ENCODE results near the gene NPC1L1. TPM values are rescaled to one million over a fixed set of nuclear protein-coding genes. Genes with fewer than 3 reads are reported as not detected.

Gene NPC1L1
- total RNA-seq, 2 donors from 2014 or later: 0.32 TPM; not detected in 1

DNA sequence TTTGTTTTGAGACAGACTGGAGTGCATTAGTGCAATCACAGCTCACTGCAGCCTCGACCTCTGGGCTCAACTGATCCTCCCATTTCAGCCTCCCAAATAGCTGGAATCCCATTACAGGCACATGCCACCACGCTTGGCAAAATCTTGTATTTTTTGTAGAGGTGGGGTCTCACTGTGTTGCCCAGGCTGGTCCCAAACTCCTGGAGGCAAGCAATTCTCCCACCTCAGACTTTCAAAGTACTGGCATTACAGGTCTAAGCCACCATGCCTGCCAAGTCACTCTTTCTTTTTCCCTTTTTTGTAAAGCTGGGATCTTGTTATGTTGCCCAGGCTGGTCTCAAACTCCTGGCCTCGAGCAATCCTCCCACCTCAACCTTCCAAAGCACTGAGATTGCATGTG, 8.3 kb upstream of the NPC1L1 start:
- Mint-ChIP-seq H3K27me3 (peaks cover 7% of the 10 kb centered on the region), H3K36me3 (ENCODE audit: low read depth) (no peaks in the 10 kb centered on the region), H3K4me3 (no peak overlapping the region), H3K4me1 (peaks cover 7% of the 10 kb centered on the region), H3K9me3 (no peaks in the 10 kb centered on the region), H3K27ac (no peak overlapping the region)
- ATAC-seq (replicated peaks): no peak

DNA sequence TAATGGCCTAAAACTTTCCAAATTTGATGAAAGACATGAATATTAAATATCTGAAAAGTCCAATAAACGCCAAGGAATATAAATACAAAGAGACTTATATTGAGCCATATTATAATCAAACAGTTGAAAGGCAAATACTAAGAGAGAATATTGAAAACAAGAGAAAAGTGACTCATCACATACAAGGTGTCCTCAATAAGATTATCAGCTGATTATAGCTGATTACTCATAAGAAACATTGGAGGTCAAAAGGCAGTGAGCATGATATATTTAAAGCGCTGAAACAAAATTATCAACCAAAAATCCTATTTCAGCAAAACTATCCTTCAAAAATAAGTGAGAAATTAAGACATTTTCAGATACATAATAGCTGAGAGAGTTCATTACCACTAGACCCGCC, 7.8 kb upstream of the NPC1L1 start:
- H3K4me1 Mint-ChIP-seq: peaks cover 7% of the 10 kb centered on the region
- peak; percentile 35 for ATAC-seq (replicated peaks)

DNA sequence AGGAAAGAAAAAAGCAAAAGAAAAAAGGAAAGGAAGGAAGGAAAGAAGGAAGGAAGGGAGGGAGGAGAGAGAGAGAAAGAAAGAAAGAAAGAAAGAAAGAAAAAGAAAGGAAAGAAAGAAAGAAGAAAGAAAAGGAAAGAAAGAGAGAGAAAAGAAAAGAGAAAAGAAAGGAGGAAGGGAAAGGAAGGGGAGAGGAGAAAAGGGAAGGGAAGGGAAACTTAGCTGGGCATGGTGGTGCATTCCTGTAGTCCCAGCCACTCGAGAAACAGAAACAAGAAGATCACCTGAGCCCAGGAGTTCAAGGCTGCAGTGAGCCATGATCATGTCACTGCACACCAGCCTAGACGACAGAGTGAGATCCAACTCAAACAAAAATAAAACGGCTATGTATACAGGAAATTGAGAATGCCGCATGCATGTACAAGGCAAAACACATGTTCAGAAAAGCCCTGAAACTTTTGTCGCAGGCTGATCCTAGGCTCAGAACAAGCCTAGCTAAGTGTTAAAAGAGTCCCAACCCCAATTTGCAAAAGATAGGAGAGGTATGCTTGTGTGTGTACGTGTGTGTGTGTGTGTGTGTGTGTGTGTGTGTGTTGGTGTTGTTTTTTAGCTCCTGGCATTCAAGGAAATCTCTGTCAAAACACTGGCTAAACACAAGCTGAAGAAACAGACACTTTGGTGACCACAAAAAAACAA, 6.6 kb upstream of the NPC1L1 start:
- ATAC-seq (replicated peaks): no peak
- Mint-ChIP-seq H3K4me1 (peaks cover 7% of the 10 kb centered on the region), H3K27ac (peak overlapping the region; percentile 43), H3K27me3 (peaks cover 10% of the 10 kb centered on the region), H3K4me3 (no peak overlapping the region), H3K36me3 (ENCODE audit: low read depth) (no peaks in the 10 kb centered on the region), H3K9me3 (no peaks in the 10 kb centered on the region)

More for the DNA sequence above, 7.8 kb upstream of the NPC1L1 start:
- Mint-ChIP-seq H3K27me3 (peaks cover 10% of the 10 kb centered on the region), H3K27ac (no peak overlapping the region), H3K36me3 (ENCODE audit: low read depth) (no peaks in the 10 kb centered on the region), H3K4me3 (no peak overlapping the region), H3K9me3 (no peaks in the 10 kb centered on the region)

DNA sequence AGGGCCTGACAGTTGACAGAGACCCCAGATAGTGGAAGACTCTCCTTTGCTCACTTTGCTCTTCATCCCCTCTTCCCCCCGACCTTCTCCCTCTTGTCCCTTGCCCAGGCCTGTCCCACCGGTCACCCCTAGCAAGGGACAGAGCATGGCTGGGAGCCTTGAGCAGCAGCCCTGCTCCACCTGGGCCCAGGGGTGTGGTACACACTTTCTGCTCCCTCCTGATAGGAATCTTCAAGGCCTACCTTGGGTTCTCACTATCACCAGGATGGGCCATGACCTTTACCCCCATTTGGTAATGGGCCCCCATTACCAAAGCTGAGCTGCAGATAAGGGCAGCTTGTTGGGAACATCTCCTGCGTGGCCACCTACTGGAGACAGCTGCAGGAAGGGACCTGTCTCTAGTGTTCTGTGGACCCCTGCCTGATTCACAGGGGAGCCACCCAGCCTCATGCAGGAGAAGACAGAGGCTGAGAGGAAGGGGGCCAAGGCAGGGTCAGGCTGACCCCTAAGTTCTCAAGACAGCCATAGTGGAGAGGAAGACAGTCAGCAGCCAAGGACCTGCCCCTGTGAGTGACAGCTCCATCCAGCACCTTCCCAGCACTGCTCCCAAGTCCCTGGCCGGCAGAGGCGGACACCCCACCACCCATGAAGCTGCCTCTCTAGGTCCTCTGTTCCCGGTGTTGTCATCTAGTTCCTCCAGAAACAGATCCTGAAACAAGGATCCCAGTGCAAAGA, 913 bp upstream of the NPC1L1 start:
- Mint-ChIP-seq H3K4me3 (no peak overlapping the region), H3K27ac (no peak overlapping the region), H3K36me3 (ENCODE audit: low read depth) (no peaks in the 10 kb centered on the region), H3K9me3 (no peaks in the 10 kb centered on the region), H3K27me3 (peaks cover 3% of the 10 kb centered on the region), H3K4me1 (no peaks in the 10 kb centered on the region)
- ATAC-seq (replicated peaks): no peak

DNA sequence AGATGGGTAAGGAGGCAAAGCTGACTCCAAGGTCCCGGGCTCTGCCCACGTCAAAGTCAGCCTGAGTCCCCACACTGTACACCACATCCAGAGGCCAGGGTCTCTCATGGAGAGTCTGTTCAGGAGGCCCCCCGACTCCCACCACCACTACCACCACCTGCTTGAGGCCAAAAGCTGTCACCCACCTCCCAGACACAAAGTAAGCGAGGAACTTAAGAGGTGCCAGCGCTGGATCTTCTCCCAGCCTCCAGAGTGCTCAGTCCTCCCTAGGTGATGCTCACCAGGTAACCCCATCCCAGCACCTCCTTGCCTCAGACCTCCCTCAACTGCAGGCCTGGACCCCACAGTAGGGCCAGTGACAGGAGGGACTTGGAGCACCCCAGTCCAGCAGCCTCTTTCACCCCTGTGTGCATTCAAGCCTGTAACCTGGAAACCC, 520 bp downstream of the NPC1L1 start:
- Mint-ChIP-seq H3K36me3 (ENCODE audit: low read depth) (no peaks in the 10 kb centered on the region), H3K4me1 (no peaks in the 10 kb centered on the region), H3K4me3 (no peak overlapping the region), H3K27ac (no peak overlapping the region), H3K27me3 (peaks cover 3% of the 10 kb centered on the region), H3K9me3 (no peaks in the 10 kb centered on the region)
- ATAC-seq (replicated peaks): no peak

DNA sequence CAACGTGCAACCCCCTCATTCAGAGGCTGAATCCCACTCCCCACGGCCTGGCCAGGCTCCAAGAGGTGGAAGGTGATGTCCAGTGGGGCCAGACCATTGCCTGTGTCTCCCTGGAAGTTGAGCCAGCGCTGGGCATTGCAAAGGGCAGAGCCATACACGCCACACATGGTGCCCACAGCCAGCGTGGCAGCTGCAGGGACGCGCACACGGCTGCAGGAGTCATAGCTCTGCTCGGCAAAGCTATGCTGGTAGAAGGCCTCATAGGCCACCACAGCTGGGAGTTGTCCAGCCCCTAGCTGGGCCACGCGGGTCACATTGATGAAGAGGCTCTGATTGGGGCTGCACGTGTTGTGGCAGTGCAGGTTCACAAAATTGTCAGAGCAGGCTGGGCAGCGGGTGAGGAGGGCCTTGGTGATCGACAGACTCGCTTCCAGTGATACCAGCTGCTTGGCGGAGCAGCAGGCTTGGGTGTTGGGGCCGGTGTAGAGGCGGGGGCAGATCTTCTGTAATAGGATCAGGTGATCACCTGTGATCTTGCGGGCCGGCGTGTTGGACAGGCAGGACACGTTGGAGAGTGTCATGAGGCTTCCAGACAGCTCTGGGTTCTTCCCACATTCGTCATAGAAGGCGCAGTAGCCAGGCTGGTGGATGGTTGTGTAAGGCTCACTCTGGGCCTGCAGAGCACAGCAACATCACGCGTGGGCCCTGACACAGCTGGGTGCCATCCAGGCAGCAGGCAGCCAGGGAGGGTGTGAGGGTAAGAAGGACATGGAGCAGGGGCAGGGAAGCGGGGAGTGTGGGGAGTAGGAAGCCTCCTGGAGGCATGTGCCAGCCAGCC, 1.2 kb downstream of the NPC1L1 start:
- Mint-ChIP-seq H3K4me1 (no peaks in the 10 kb centered on the region), H3K36me3 (ENCODE audit: low read depth) (no peaks in the 10 kb centered on the region), H3K9me3 (no peaks in the 10 kb centered on the region), H3K27me3 (peaks cover 3% of the 10 kb centered on the region), H3K27ac (no peak overlapping the region), H3K4me3 (no peak overlapping the region)
- no peak for ATAC-seq (replicated peaks)

DNA sequence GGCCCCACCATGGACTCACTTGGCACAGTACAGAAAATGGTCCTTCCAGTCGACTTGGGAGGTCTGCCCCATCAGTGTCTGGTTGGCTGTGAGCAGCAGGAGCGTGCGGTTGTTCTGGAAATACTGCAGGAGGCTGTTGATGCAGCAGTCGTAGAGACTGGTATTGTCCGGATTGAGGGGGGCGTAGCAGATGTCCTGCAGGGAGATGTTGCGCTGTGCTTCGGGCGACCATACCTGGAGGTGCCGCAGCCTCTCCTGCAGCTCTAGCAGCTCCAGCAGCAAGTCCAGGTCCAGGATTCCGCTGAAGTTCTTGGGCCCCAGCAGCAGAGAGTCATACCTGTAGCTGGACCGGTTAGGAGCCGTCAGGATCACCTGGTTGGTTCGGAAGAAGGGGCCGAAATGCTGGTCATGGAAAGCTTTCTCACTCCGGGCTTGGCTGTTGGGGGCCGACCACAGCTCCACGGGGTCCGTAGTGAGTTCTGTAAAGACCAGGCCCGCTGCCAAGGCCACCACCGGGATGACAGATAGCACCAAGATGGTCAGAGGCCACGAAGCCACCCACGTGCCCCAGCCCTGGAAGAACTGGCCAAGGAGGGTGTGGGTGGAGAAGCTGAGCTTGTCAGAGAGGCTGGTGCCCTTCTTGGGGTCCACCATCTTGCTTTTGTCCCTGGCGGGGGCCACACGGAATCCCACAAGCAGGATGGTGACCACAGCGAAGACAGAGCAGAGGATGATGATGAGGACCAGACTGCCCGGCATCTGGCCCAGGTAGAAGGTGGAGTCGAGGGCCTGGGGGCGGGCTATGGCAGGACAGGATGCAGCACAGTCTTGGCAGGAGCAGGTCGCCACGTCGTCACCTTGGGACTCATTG, 2.1 kb downstream of the NPC1L1 start:
- no peaks in the 10 kb centered on the region for H3K9me3 Mint-ChIP-seq
- H3K27me3 Mint-ChIP-seq: peaks cover under 1% of the 10 kb centered on the region
- H3K36me3 Mint-ChIP-seq (ENCODE audit: low read depth): no peaks in the 10 kb centered on the region
- no peak overlapping the region for H3K4me3 Mint-ChIP-seq
- H3K4me1 Mint-ChIP-seq: no peaks in the 10 kb centered on the region
- H3K27ac Mint-ChIP-seq: no peak overlapping the region
- ATAC-seq (replicated peaks): no peak

DNA sequence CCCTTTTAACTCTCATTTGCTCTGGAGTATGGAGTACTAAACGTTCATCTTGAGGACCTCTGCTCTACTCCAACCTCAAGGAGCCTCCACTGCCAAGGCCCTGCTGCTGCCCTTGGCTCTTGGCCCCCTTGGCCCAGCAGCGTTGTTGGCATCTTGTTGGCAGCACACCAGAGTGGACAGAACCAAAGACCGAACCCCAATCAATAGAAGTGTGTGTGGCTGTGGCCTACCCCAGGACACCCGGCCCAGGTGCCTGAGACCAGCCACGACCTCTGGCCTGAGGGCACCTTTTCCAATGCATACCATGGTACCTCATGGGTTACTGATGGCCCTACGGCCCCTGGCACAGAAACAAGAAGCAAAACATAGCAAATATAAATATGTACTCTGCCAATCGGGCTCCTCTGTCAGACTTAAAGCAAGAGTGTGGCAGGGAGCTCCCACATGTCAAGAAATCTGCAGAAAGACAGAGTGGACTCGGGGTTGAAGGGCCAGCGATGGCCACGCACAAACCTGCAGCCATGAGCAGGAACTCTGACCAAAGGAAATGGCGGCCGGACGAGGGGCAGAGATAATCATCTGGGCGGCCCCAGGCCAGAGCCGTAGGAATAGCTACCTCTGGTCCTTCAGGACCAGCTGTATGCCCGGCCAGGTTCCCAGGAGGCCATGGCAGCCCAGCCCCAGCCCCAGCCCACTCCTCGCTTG, 2.9 kb downstream of the NPC1L1 start:
- ATAC-seq (replicated peaks): no peak
- H3K9me3 Mint-ChIP-seq: no peaks in the 10 kb centered on the region
- no peaks in the 10 kb centered on the region for H3K4me1 Mint-ChIP-seq
- H3K36me3 Mint-ChIP-seq (ENCODE audit: low read depth): no peaks in the 10 kb centered on the region
- no peak overlapping the region for H3K27ac Mint-ChIP-seq
- H3K4me3 Mint-ChIP-seq: no peak overlapping the region
- H3K27me3 Mint-ChIP-seq: no peaks in the 10 kb centered on the region

DNA sequence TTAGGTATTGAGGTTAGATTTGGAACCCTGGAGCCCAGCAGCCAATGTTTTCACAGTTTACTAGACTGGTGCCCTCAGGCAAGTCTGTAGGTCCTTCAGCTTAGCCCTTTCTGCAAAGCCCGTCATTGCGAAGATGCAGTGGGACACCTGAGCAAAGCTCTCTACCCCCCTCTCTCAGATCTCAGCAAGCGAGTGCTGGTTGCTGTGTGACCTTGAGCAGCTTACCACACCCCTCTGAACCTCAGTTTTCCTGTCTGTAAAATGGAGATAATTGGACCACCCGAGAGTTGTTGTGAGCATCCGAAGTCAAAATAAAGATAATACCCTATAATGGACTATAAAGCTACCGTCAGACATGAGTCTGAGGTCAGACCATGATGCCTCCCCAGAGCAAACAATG, 3.7 kb downstream of the NPC1L1 start:
- no peaks in the 10 kb centered on the region for H3K4me1 Mint-ChIP-seq
- ATAC-seq (replicated peaks): no peak
- no peak overlapping the region for H3K27ac Mint-ChIP-seq
- no peak overlapping the region for H3K4me3 Mint-ChIP-seq
- no peaks in the 10 kb centered on the region for H3K9me3 Mint-ChIP-seq
- H3K36me3 Mint-ChIP-seq (ENCODE audit: low read depth): no peaks in the 10 kb centered on the region
- no peaks in the 10 kb centered on the region for H3K27me3 Mint-ChIP-seq

DNA sequence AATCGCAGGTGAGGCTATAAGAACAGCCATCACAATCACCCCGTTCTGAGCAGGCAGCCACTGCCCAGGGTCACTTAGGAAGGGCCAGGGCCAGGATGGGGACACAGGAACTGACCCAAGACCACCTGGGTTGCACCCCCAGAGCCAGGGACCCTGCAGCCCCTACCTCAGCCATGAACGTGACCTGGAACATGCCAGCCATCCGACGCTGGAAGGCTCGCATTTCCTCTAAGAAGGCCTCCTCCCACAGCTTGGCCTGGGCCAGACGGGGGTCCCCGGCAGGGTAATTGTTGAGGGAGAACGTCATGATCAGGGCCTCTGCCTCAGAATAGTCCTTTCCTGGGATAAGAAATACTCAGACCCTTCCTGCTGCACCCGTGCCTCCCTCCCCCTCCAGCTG, 5.0 kb downstream of the NPC1L1 start:
- H3K27ac Mint-ChIP-seq: no peak overlapping the region
- H3K9me3 Mint-ChIP-seq: no peaks in the 10 kb centered on the region
- H3K4me1 Mint-ChIP-seq: no peaks in the 10 kb centered on the region
- no peaks in the 10 kb centered on the region for H3K27me3 Mint-ChIP-seq
- ATAC-seq (replicated peaks): no peak
- no peak overlapping the region for H3K4me3 Mint-ChIP-seq
- no peaks in the 10 kb centered on the region for H3K36me3 Mint-ChIP-seq (ENCODE audit: low read depth)

DNA sequence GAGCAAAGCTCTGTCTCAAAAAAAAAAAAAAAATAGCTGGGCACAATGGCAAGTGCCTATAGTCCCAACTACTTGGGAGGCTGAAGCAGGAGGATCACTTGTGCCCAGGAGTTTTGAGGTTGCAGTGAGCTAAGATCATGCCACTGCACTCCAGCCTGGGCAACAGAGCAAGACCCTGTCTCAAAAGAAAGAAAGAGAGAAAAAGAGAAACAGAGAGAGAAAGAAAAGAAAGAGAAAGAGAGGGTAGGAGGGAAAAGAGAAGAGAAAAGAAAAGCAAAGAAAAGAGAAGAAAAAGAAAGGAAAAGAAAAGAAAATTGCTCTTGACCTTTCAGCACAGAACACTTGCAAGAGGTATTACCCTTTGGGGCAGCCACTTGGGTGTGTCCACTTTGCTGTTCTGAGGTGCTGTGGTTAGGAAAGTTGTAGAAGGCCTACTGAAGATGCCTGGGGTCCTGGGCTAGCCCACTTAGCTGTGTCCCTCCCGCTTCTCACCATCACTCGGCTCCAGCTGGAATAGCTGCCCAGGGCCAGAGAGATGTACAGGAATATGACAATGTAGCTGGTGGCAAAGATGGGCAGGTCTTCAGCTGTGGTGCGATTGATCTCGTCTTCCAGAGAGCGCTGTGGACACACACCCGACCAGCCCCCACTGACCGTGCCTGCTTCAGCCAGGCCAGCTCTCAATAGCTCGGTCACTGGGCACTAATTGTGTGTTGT, 5.6 kb downstream of the NPC1L1 start:
- no peaks in the 10 kb centered on the region for H3K4me1 Mint-ChIP-seq
- no peak overlapping the region for H3K4me3 Mint-ChIP-seq
- H3K9me3 Mint-ChIP-seq: no peaks in the 10 kb centered on the region
- no peak overlapping the region for H3K27ac Mint-ChIP-seq
- H3K27me3 Mint-ChIP-seq: no peaks in the 10 kb centered on the region
- H3K36me3 Mint-ChIP-seq (ENCODE audit: low read depth): no peaks in the 10 kb centered on the region
- no peak for ATAC-seq (replicated peaks)

DNA sequence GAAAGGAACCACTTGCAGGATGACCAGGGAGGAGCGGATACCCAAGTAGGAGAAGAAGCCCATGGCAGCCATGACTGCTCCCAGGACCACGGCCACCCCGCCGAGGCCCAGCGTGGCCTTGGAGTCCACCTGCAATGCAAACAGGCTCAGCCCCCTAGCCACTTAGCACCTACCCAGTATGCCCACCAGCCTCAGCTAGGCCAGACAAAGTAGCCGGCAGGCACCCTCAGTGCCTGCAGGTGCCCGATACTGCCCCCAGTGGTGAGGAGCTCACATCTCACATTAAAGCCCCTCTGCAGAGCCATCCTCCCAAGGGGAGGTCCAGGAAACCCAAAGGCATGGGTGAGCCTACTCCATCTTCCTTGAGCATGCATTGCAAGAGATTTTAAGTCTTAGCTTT, 6.6 kb downstream of the NPC1L1 start:
- no peaks in the 10 kb centered on the region for H3K9me3 Mint-ChIP-seq
- no peak overlapping the region for H3K4me3 Mint-ChIP-seq
- no peaks in the 10 kb centered on the region for H3K36me3 Mint-ChIP-seq (ENCODE audit: low read depth)
- H3K27me3 Mint-ChIP-seq: no peaks in the 10 kb centered on the region
- peak; percentile 74 for ATAC-seq (replicated peaks)
- H3K4me1 Mint-ChIP-seq: no peaks in the 10 kb centered on the region
- no peak overlapping the region for H3K27ac Mint-ChIP-seq

DNA sequence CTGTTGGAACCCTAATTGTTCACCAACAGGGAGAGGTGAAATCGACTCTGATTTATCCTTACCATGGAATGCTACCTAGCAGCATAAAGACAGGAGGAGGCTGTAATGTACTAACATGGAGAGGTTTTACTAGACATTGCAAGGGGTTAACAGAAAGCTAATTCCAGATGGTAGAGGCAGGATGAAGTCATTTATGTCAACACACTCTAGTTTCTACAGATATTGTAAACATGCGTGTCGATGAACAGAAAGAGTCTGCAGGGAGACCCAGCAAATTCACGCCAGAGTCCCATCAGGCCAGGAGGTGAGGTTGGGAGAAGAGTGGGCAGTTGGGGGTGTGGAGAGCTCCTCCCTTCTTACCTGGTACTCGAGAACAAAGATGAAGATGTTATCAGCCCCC, 7.0 kb downstream of the NPC1L1 start:
- Mint-ChIP-seq H3K27me3 (no peaks in the 10 kb centered on the region), H3K4me3 (no peak overlapping the region), H3K9me3 (no peaks in the 10 kb centered on the region), H3K4me1 (no peaks in the 10 kb centered on the region), H3K36me3 (ENCODE audit: low read depth) (no peaks in the 10 kb centered on the region), H3K27ac (no peak overlapping the region)
- ATAC-seq (replicated peaks): no peak

Data from activated T-helper 17 cell treated with anti-CD3 and anti-CD28 coated beads, Interleukin-2, amount 50 U/mL, for 72 hours (primary cell).